ENCODE results near the gene CCDC7.
"Not testable (repeated sequence)": the region's sequence is repeated elsewhere in the genome, so short reads cannot be mapped to it uniquely, and the experiment has no call there.

DNA sequence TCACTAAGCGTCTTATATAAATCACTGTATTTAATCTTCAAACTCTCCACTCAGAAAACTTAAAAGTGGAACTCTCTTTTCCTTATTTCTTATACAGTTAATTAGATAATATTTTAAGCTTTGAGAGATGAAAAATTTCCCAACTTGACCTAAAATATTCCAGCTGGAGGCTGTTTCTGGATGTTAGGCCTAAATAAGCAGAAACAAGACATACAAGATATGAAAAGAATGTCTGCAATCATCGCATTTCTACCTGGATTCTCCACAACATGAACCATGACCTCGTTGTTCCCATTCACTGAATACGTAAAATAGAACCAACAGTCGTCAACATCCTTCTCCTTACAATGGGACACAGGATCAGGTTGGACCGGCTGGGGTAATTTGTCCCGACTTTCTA, 464.0 kb downstream of the CCDC7 start:
- not testable (repeated sequence) for TF ChIP-seq POLR2A (IDR thresholded peaks at IDR 0.05)
- TF ChIP-seq, protein P1, sequence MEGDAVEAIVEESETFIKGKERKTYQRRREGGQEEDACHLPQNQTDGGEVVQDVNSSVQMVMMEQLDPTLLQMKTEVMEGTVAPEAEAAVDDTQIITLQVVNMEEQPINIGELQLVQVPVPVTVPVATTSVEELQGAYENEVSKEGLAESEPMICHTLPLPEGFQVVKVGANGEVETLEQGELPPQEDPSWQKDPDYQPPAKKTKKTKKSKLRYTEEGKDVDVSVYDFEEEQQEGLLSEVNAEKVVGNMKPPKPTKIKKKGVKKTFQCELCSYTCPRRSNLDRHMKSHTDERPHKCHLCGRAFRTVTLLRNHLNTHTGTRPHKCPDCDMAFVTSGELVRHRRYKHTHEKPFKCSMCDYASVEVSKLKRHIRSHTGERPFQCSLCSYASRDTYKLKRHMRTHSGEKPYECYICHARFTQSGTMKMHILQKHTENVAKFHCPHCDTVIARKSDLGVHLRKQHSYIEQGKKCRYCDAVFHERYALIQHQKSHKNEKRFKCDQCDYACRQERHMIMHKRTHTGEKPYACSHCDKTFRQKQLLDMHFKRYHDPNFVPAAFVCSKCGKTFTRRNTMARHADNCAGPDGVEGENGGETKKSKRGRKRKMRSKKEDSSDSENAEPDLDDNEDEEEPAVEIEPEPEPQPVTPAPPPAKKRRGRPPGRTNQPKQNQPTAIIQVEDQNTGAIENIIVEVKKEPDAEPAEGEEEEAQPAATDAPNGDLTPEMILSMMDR (IDR thresholded peaks at IDR 0.05 in 4 of 5, conservative IDR thresholded peaks at IDR 0.05 in 1 of 5): not testable (repeated sequence)
